Measurements from ENCODE around the gene NXT1. TPM values are rescaled to one million over a fixed set of nuclear protein-coding genes. Genes with fewer than 3 reads are reported as not detected.
A peak's percentile ranks its signal among the peaks of the same experiment; 100 is the strongest.

Gene NXT1
- total RNA-seq, 1 donor from 2014 or later, result 16.9 TPM

GRCh38 chr20:23360531-23360930, 9.9 kb downstream of the NXT1 start:
- DNase-seq (ENCODE audit: low spot score), result no peak
- H3K4me1 Mint-ChIP-seq (ENCODE audit: low read depth), result peaks cover 47% of the 10 kb centered on the region
- no peak for TF ChIP-seq CTCF (IDR thresholded peaks at IDR 0.05)
- H3K9me3 Mint-ChIP-seq (ENCODE audit: low read depth), result no peaks in the 10 kb centered on the region
- peak overlapping the region; percentile 98 for H3K27ac Mint-ChIP-seq (ENCODE audit: unreplicated experiment)
- peaks cover 8% of the 10 kb centered on the region for H3K36me3 Mint-ChIP-seq (ENCODE audit: low read depth)
- H3K27me3 Mint-ChIP-seq (ENCODE audit: low read depth), result no peaks in the 10 kb centered on the region
- peak overlapping the region; percentile 76 for H3K4me3 Mint-ChIP-seq (ENCODE audit: unreplicated experiment)

- H3K4me1 Mint-ChIP-seq (ENCODE audit: low read depth), result peaks cover 50% of the 10 kb centered on the region
- DNase-seq (ENCODE audit: low spot score), result no peak
- peaks cover 8% of the 10 kb centered on the region for H3K36me3 Mint-ChIP-seq (ENCODE audit: low read depth)
These were observed 10.5 kb downstream of the NXT1 start for GRCh38 chr20:23361119-23361475.

GRCh38 chr20:23361476-23362391, 11.1 kb downstream of the NXT1 start, which contains the start of gene GZF1:
Gene GZF1, plus strand, starts transcription at chr20:23362182. Its CDS starts 2,202 bp downstream, at chr20:23364384.
- peak; percentile 33 for TF ChIP-seq CTCF (IDR thresholded peaks at IDR 0.05)
- Mint-ChIP-seq H3K27me3 (ENCODE audit: low read depth) (no peaks in the 10 kb centered on the region), H3K36me3 (ENCODE audit: low read depth) (peaks cover 8% of the 10 kb centered on the region), H3K9me3 (ENCODE audit: low read depth) (no peaks in the 10 kb centered on the region), H3K27ac (ENCODE audit: unreplicated experiment) (peak within 1 kb of the TSS; percentile 99), H3K4me3 (ENCODE audit: unreplicated experiment) (peak within 1 kb of the TSS; percentile 92), H3K4me1 (ENCODE audit: low read depth) (peaks cover 55% of the 10 kb centered on the region)
- peak; percentile 99 for DNase-seq (ENCODE audit: low spot score)

More at GRCh38 chr20:23361119-23361475, 10.5 kb downstream of the NXT1 start:
- no peak for TF ChIP-seq CTCF (IDR thresholded peaks at IDR 0.05)
- Mint-ChIP-seq H3K4me3 (ENCODE audit: unreplicated experiment) (peak overlapping the region; percentile 76), H3K27ac (ENCODE audit: unreplicated experiment) (peak overlapping the region; percentile 98), H3K27me3 (ENCODE audit: low read depth) (no peaks in the 10 kb centered on the region), H3K9me3 (ENCODE audit: low read depth) (no peaks in the 10 kb centered on the region)

- H3K36me3 Mint-ChIP-seq (ENCODE audit: low read depth), result peaks cover 8% of the 10 kb centered on the region
- TF ChIP-seq CTCF (IDR thresholded peaks at IDR 0.05), result peak; percentile 18
- no peaks in the 10 kb centered on the region for H3K9me3 Mint-ChIP-seq (ENCODE audit: low read depth)
- H3K4me1 Mint-ChIP-seq (ENCODE audit: low read depth), result peaks cover 55% of the 10 kb centered on the region
- H3K27me3 Mint-ChIP-seq (ENCODE audit: low read depth), result no peaks in the 10 kb centered on the region
- peak overlapping the region; percentile 99 for H3K27ac Mint-ChIP-seq (ENCODE audit: unreplicated experiment)
- no peak for DNase-seq (ENCODE audit: low spot score)
- H3K4me3 Mint-ChIP-seq (ENCODE audit: unreplicated experiment), result peak overlapping the region; percentile 92
These were observed 12.0 kb downstream of the NXT1 start for GRCh38 chr20:23362392-23363256.

GRCh38 chr20:23363257-23363649, 12.7 kb downstream of the NXT1 start:
- DNase-seq (ENCODE audit: low spot score), result no peak
- Mint-ChIP-seq H3K9me3 (ENCODE audit: low read depth) (no peaks in the 10 kb centered on the region), H3K4me1 (ENCODE audit: low read depth) (peaks cover 61% of the 10 kb centered on the region), H3K27ac (ENCODE audit: unreplicated experiment) (peak overlapping the region; percentile 99), H3K4me3 (ENCODE audit: unreplicated experiment) (peak overlapping the region; percentile 92), H3K27me3 (ENCODE audit: low read depth) (no peaks in the 10 kb centered on the region), H3K36me3 (ENCODE audit: low read depth) (peaks cover 8% of the 10 kb centered on the region)
- no peak for TF ChIP-seq CTCF (IDR thresholded peaks at IDR 0.05)

Data from chondrocyte (in vitro differentiated cells).